Neuronal stem cell (in vitro differentiated cells): Measurements from ENCODE around the gene CERS5.

Experiments
- DNase-seq: peaks from one replicate; pipeline ENCODE4 v3.0.0-alpha.2; 2013; ENCODE audit warnings: low spot score
- H2AFZ ChIP-seq: one replicate; pipeline ENCODE4 v1.6.1; 2013; ENCODE audit warnings: mild to moderate bottlenecking, low read length, inconsistent platforms
- H2AK5ac ChIP-seq: 2 replicates; pipeline ENCODE4 v1.6.1; 2013; ENCODE audit warnings: low read depth, mild to moderate bottlenecking, inconsistent platforms, low read length, moderate library complexity, mixed read lengths
- H2BK120ac ChIP-seq: 2 replicates; pipeline ENCODE4 v1.6.1; 2013; ENCODE audit warnings: low read depth, mild to moderate bottlenecking, inconsistent platforms, low read length, moderate library complexity, mixed read lengths
- H2BK12ac ChIP-seq: one replicate; pipeline ENCODE4 v1.6.1; 2013; ENCODE audit warnings: low read length, inconsistent platforms
- H2BK15ac ChIP-seq: 2 replicates; pipeline ENCODE4 v1.6.1; 2013; ENCODE audit warnings: mild to moderate bottlenecking, low read length, inconsistent platforms, mixed read lengths
- H2BK5ac ChIP-seq: one replicate; pipeline ENCODE4 v1.6.1; 2013; ENCODE audit warnings: inconsistent platforms, mild to moderate bottlenecking, low read length, moderate library complexity
- H3K14ac ChIP-seq: one replicate; pipeline ENCODE4 v1.6.1; 2013; ENCODE audit warnings: low read length, inconsistent platforms
- H3K18ac ChIP-seq: 2 replicates; pipeline ENCODE4 v1.6.1; 2013; ENCODE audit warnings: low read length, inconsistent platforms
- H3K23ac ChIP-seq: 2 replicates; pipeline ENCODE4 v1.6.1; 2013; ENCODE audit warnings: low read depth, mild to moderate bottlenecking, mixed read lengths, low read length, inconsistent platforms; ENCODE audit not compliant: poor library complexity
- H3K27ac ChIP-seq: replicated peaks from 3 replicates; pipeline ENCODE4 v1.5.1; 2013; ENCODE audit warnings: low read length, inconsistent platforms
- H3K27me3 ChIP-seq, 3 experiments: 2 replicates each; pipeline ENCODE4 v1.6.1; 2013; ENCODE audit warnings: low read length in 3 of 3, mild to moderate bottlenecking in 2 of 3, inconsistent platforms in 1 of 3, low read depth in 1 of 3, mixed read lengths in 1 of 3, moderate library complexity in 1 of 3; ENCODE audit not compliant: control insufficient read depth in 3 of 3, insufficient read depth in 3 of 3
- H3K36me3 ChIP-seq, 2 donors: replicated peaks in 1 of 2; 2 replicates each; pipeline ENCODE4 v1.6.1; 2013; ENCODE audit warnings: low read length in 2 of 2; ENCODE audit not compliant: control insufficient read depth in 2 of 2, insufficient read depth in 2 of 2
- H3K4ac ChIP-seq: 2 replicates; pipeline ENCODE4 v1.6.1; 2013; ENCODE audit warnings: inconsistent platforms, mild to moderate bottlenecking, low read length, moderate library complexity
- H3K4me1 ChIP-seq, 2 donors: 1 replicate in 1 of 2; 2 replicates in 1 of 2; pipeline ENCODE4 v1.6.1; 2013; ENCODE audit warnings: low read length in 2 of 2, low read depth in 1 of 2; ENCODE audit not compliant: control insufficient read depth in 2 of 2, insufficient read depth in 1 of 2
- H3K4me2 ChIP-seq: one replicate; pipeline ENCODE4 v1.6.1; 2013; ENCODE audit warnings: mild to moderate bottlenecking, low read length, inconsistent platforms; ENCODE audit not compliant: insufficient read depth, poor library complexity, severe bottlenecking
- H3K4me3 ChIP-seq, 2 donors: 2 replicates each; pipeline ENCODE4 v1.5.1; 2013; ENCODE audit warnings: low read length in 2 of 2, mild to moderate bottlenecking in 2 of 2, inconsistent platforms in 1 of 2, moderate library complexity in 1 of 2
- H3K79me1 ChIP-seq: one replicate; pipeline ENCODE4 v1.6.1; 2013; ENCODE audit warnings: low read depth, mild to moderate bottlenecking, inconsistent platforms, low read length, moderate library complexity
- H3K9ac ChIP-seq: one replicate; pipeline ENCODE4 v1.6.1; 2013; ENCODE audit warnings: mild to moderate bottlenecking, low read depth, low read length, inconsistent platforms; ENCODE audit not compliant: poor library complexity
- H3K9me3 ChIP-seq, 2 donors: replicated peaks in 1 of 2; 2 replicates each; pipeline versions ENCODE3 to v1.6.1; 2013; ENCODE audit warnings: low read length in 2 of 2, mild to moderate bottlenecking in 2 of 2, inconsistent platforms in 1 of 2, low read depth in 1 of 2, mixed read lengths in 1 of 2, moderate library complexity in 1 of 2; ENCODE audit not compliant: control insufficient read depth in 2 of 2, insufficient read depth in 1 of 2
- H4K8ac ChIP-seq: one replicate; pipeline ENCODE4 v1.6.1; 2013; ENCODE audit warnings: low read depth, mild to moderate bottlenecking, inconsistent platforms, low read length, moderate library complexity
- H4K91ac ChIP-seq: one replicate; pipeline ENCODE4 v1.6.1; 2013; ENCODE audit warnings: low read length, low read depth, mild to moderate bottlenecking, inconsistent platforms; ENCODE audit not compliant: poor library complexity
- WGBS, 2 donors: extraction: QIAGEN DNeasy Blood & Tissue Kit; methylation state at CpG; one replicate each; pipeline ENCODE4 v1.1.7; 2013; ENCODE audit warnings: missing lambda C conversion rate in 2 of 2, mixed read lengths in 1 of 2; ENCODE audit not compliant: insufficient read length in 2 of 2, insufficient replicate concordance in 1 of 2; ENCODE audit errors: extremely low coverage in 2 of 2; 5-methylcytosine and 5-hydroxymethylcytosine counted together

CERS5 gene

DNA sequence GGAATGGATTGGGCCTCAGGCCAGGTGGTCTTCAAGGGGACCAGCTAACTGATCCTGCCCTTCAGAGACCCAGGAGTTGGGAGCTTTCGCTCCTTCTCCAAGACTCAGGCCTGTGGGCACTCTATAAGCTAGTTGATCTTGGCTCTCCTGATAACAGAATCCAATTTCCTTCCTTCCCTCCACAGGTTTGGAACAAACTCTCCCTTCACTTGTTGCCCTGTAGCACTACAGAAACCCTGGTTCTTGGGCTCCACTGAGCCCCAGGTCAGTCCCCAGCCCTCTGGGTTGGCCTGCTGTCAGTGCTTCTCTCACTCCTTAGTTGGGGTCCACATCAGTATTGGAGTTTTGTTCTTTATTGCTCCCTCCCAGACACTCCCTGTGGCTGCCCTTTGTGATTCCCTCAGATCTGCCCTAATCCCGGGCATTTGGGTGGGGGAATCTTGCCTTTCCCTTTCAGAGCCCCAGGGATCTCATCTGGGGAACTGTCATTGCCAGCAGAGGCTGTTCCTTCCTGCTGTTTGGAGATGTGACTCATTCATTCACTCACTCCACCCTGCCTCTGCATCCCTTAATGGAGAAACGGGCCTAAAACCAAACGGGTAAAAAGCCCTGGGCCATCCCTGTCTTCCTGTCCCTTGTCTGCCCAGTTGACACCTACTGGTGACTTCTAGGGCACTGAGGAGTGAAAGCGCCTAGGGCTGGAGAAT is 67.7 kb downstream of the CERS5 start:
- H2BK5ac ChIP-seq, result no peak overlapping the region
- H3K9ac ChIP-seq, result no peak overlapping the region
- no peak overlapping the region for H2BK12ac ChIP-seq
- H3K79me1 ChIP-seq, result no peaks in the 10 kb centered on the region
- H3K27ac ChIP-seq, result no peak overlapping the region
- H2BK120ac ChIP-seq, result no peak overlapping the region
- H3K4me2 ChIP-seq, result no peak overlapping the region
- DNase-seq, result no peak
- no peak overlapping the region for H3K23ac ChIP-seq
- H3K36me3 ChIP-seq, result peaks cover 46 to 81% of the 10 kb centered on the region in 2 donors
- H4K8ac ChIP-seq, result no peak overlapping the region
- H2AFZ ChIP-seq, result no peak overlapping the region
- no peak overlapping the region for H3K4ac ChIP-seq
- H2BK15ac ChIP-seq, result no peak overlapping the region
- H3K27me3 ChIP-seq, result no peaks in the 10 kb centered on the region
- WGBS, 2 donors, result no CpG with 5 or more reads among the region's 5 CpGs
- H3K18ac ChIP-seq, result no peak overlapping the region
- no peak overlapping the region for H3K4me3 ChIP-seq
- peaks cover 0 to 1% of the 10 kb centered on the region in 2 donors for H3K9me3 ChIP-seq
- peaks cover 2 to 9% of the 10 kb centered on the region in 2 donors for H3K4me1 ChIP-seq
- no peak overlapping the region for H4K91ac ChIP-seq
- no peak overlapping the region for H3K14ac ChIP-seq
- H2AK5ac ChIP-seq, result no peak overlapping the region

DNA sequence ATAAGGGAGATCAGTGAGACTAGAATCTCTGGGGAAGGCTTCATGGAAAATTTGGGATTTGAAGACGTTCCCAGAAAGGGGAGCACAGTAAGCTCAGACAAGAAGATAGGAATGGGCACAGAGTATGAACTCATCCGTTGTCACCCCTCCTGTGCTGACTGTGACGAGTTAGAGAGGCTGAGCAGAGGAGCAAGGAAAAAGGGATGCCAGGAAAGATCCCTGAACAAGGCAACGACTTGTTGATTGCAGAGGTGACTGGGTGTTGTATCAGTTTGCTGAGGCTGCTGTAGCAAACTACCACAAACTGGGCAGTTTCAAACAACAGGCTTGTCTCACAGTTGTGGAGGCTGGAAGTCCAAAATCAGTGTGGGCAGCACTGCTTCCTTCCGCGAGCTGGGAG is 69.2 kb downstream of the CERS5 start:
- Histone ChIP-seq H3K23ac (no peak overlapping the region), H3K4me2 (no peak overlapping the region), H4K8ac (no peak overlapping the region), H3K18ac (no peak overlapping the region), H2BK120ac (no peak overlapping the region), H3K9me3 (peaks cover 0 to 1% of the 10 kb centered on the region in 2 donors), H3K4me1 (peaks cover 2 to 3% of the 10 kb centered on the region in 2 donors), H3K79me1 (no peaks in the 10 kb centered on the region), H3K14ac (no peak overlapping the region), H3K9ac (no peak overlapping the region), H3K27me3 (no peaks in the 10 kb centered on the region), H3K36me3 (peaks cover 57 to 96% of the 10 kb centered on the region in 2 donors), H4K91ac (no peak overlapping the region), H3K4ac (no peak overlapping the region), H2AFZ (no peak overlapping the region), H3K4me3 (no peak overlapping the region), H2BK5ac (no peak overlapping the region), H3K27ac (no peak overlapping the region), H2AK5ac (no peak overlapping the region), H2BK15ac (no peak overlapping the region), H2BK12ac (no peak overlapping the region)
- no peak for DNase-seq
- no CpG with 5 or more reads among the region's 6 CpGs for WGBS, 2 donors

DNA sequence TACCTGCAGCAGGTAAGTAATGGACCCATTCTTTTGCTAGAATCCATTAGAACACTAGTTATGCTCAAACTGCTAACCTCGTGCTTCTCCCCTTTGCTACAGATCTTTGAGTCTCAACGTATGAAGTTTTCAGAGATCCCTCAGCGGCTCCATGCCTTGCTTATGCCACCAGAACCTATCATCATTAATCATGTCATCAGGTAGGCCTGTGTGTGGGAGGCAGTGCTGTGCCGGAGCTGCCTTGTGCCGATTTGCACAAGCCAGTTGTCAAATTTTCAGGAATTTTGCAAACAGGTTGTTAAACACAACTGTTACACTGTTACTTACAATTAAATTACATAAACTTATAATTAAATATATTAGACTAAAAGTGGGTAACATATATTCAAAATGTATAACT is 76.8 kb downstream of the CERS5 start:
- no CpG with 5 or more reads among the region's 5 CpGs for WGBS, 2 donors

DNA sequence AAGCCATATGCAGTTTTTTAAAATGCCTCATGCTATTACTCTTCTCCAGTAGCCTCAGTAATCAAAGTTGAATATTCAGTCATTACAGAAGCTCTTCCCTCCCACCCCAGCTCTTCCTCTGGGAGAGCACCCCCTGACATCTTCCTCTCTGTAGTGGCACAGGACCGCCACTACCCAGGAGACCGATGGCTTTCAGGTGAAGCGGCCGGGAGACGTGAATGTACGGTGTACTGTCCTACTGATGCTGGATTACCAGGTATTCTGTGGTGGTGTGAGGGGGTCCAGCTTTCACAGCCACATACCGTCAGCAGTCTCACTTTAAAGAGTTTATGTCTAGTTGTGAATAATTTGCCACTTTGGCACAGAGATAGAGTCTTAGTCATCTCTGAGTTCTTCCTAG is 77.4 kb downstream of the CERS5 start:
- Histone ChIP-seq H2BK120ac (no peak overlapping the region), H3K4me1 (peaks cover 3% of the 10 kb centered on the region in 2 donors), H3K4me3 (no peak overlapping the region), H2AK5ac (no peak overlapping the region), H3K18ac (no peak overlapping the region), H3K23ac (no peak overlapping the region), H3K9ac (no peak overlapping the region), H3K79me1 (peaks cover 2% of the 10 kb centered on the region), H2BK15ac (no peak overlapping the region), H3K27me3 (no peaks in the 10 kb centered on the region), H3K4me2 (no peak overlapping the region), H2BK12ac (no peak overlapping the region), H4K91ac (no peak overlapping the region), H4K8ac (no peak overlapping the region), H3K27ac (no peak overlapping the region), H3K36me3 (peaks cover 57 to 88% of the 10 kb centered on the region in 2 donors), H2AFZ (no peak overlapping the region), H3K9me3 (no peaks in the 10 kb centered on the region), H3K4ac (no peak overlapping the region), H3K14ac (no peak overlapping the region), H2BK5ac (no peak overlapping the region)
- DNase-seq, result no peak
- WGBS, 2 donors, result no CpG with 5 or more reads among the region's 7 CpGs

More for the DNA sequence above, 76.8 kb downstream of the CERS5 start:
- Histone ChIP-seq H3K23ac (no peak overlapping the region), H3K4me1 (peaks cover 2 to 3% of the 10 kb centered on the region in 2 donors), H3K9ac (no peak overlapping the region), H2AK5ac (no peak overlapping the region), H3K4me3 (no peak overlapping the region), H2BK12ac (no peak overlapping the region), H2BK120ac (no peak overlapping the region), H3K79me1 (peaks cover 2% of the 10 kb centered on the region), H3K36me3 (peaks cover 59 to 94% of the 10 kb centered on the region in 2 donors), H3K4me2 (no peak overlapping the region), H3K18ac (no peak overlapping the region), H4K8ac (no peak overlapping the region), H3K14ac (no peak overlapping the region), H3K27ac (no peak overlapping the region), H3K9me3 (no peaks in the 10 kb centered on the region), H4K91ac (no peak overlapping the region), H3K27me3 (no peaks in the 10 kb centered on the region), H2BK15ac (no peak overlapping the region), H2AFZ (no peak overlapping the region), H2BK5ac (no peak overlapping the region), H3K4ac (no peak overlapping the region)
- DNase-seq, result no peak
